Hematopoietic multipotent progenitor cell treated with erythropoietin and hydrocortisone succinate and interleukin-3 and kit ligand, for 6 days (in vitro differentiated cells): Measurements from ENCODE around the gene MYOCOS.
"Not testable (repeated sequence)": the region's sequence is repeated elsewhere in the genome, so short reads cannot be mapped to it uniquely, and the experiment has no call there.

Experiments
- DNase-seq: peaks from one replicate; pipeline ENCODE4 v3.0.0-alpha.2; 2015

MYOCOS gene

DNA sequence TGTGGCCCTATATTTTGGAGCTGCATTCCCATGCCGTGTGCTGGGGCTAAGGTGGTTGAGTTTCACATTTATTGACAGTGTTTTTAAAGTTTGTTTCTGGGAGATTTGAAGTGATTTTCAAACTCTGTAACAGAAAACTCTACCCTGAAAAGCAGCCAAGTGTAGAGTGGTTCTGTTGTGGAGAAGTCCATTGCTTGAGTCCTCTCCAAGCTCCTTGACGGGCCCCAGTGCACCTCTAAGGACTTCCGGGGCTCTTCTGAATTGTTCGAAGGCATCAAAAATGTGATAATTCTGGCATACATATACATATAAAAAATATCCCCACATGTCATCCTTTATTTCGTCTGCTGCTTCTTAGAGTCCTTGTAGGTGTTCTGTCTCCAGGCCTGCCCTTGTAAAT, 5.0 kb downstream of the MYOCOS start:
- DNase-seq = no peak

DNA sequence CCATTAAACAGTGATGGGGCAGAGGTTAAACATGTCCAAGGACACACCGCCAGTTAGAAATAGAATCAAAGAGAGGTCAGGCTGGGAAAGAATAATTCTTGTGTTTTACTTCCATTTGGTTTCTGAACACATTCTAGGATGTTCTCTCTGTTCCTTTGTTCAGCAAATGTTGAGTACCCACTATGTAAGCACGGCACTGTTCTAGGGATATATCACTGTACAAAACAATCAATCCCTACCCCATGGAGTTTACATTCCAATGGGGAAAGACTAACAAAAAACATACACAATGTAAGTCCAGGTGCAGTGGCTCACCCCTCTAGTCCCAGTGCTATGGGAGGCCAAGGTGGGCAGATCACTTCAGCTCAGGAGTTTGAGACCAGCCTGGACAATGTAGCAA, 6.2 kb downstream of the MYOCOS start:
- no peak for DNase-seq

DNA sequence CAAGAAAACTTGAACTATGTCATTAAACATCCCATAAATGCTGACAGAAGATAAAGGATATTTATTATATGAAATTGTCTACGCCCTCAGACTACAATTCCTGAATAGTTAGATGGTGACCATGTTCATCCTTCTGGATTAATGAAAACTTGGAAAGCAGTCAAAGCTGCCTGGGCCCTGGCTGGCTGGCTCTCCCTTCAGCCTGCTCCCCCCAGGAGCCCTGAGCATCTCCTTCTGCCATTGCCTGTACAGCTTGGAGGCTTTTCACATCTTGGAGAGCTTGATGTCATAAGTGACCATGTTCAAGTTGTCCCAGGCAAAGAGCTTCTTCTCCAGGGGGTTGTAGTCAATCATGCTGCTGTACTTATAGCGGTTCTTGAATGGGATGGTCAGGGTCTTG, 13.6 kb downstream of the MYOCOS start:
- DNase-seq = no peak

DNA sequence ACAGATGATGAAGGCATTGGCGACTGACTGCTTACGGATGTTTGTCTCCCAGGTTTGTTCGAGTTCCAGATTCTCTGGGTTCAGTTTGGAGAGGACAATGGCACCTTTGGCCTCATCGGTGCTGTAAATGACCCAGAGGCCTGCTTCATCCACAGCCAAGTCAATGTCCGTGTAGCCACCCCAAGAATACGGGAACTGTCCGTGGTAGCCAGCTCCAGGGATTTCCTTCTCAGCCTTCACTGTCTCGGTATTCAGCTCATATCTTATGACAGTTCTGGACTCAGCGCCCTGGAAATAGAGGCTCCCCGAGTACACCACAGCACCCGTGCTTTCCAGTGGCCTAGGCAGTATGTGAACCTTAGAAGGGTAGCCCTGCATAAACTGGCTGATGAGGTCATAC, 14.1 kb downstream of the MYOCOS start:
- DNase-seq = no peak

DNA sequence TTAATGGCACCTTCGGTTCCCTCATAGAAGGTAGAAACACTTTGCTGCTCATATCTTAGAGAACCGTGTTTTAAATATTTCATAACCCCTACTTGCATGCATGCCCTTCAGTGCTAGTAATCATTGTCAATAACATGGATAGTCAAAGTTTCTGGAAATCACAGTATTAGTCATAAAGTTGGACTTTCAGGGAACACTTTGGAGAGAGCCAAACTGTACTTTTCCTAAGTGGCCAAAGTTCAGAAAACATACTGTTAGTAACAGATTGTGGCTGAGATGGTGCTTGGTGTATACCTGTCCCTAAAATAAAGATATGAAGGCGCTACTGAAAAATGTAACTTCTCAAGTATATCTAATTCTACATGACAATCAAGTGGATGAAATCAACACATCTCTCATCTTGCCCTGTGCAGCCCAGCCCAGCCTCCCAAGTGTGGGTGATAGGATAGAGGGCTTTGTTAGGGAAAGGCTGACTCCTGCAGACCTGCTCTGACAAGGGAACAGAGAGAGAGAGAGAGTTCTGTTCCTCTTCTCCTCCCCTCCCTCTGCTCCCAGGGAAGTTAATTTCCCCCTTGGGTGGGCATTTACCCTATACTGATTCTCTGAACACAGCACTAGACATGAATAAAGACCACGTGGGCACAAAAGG, 16.0 kb downstream of the MYOCOS start:
- DNase-seq = no peak

DNA sequence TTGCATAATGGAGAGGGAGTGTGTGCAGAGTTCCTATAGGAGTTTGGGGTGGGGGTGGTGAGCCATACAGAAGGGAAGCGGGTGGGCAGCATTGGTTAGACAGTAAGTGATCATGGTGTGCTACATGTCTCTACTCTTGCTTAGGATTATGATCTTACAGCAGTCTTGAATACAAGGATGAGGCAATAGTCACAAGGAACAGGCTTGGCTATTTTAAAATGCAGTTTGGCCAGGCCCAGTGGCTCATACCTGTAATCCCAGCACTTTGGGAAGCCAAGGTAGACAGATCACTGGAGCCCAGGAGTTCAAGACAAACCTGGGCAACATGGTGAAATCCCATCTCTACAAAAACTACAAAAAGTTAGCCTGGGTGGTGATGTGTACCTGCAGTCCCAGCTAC, 18.2 kb downstream of the MYOCOS start:
- DNase-seq = no peak

DNA sequence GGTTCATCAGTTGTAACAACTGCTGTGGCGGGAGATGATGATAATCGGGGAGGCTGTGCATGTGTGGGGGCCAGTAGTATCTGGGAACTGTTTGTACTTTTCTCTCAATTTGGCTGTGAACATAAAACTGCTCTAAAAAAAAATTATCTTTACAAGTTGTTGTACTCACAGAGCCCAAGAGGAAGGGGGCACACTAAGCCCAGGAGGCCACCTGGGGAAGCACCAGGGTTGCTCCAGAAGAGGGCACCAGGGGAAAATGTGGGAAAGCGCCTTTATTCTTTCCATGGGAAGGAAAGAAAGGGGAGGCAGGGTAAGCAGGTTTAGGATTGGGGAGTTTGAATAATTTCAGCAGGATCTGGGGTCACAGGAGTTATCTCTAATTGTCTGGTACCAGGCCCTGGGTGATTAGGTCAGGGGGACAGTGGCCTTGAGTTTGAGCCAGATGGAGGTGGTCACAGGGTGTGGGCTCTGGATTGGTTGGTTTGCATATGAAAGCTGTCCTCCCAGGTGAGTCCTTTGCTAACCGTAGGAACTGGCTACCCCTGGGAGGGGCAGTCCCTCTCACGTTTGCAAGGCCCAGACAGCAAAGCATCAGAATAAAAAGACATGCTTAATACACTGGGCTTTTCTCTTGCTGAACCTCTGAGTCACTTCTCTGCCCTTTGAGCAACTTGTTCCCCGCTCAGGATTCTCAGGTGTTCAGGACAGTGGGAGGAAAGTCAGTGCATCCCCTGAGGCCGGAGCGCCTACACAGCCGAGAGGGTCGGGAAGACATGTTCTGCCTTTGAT, 19.2 kb downstream of the MYOCOS start:
- no peak for DNase-seq

DNA sequence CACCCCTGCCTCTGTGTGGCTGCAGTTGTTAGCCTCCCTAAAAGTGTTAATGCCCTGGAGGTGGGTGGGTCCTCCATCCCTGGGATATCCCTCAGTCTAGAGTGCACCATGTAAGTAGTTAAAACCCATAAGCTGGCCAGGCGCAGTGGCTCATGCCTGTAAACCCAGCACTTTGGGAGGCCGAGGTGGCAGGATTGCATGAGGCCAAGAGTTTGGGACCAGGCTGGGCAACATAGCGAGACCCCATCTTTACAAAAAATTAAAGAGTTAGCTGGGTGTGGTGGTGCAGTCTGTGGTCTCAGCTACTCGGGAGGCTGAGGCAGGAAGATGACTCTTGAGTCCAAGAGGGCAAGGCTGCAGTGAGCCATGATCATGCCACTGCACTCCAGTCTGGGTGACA, 20.2 kb downstream of the MYOCOS start:
- no peak for DNase-seq

DNA sequence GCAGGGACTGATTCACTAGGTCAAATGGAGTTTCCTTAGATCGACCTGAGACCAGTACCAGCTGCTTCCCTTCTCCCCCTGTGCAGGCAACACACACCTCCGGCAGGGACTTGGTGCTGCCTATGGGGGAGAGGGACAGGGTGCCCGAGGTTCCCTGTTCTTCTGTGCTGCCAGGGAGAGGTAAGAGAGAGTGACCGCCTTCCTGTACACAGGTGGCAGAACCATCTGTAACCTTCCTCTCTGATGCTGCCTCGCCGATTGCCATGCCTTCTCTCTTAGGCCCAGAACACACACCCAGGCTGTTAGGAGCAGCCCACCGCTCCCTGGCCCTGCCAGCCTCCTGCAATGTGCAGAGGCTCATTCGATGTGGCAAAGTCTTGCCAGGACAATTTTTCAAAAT, 21.1 kb downstream of the MYOCOS start:
- no peak for DNase-seq

DNA sequence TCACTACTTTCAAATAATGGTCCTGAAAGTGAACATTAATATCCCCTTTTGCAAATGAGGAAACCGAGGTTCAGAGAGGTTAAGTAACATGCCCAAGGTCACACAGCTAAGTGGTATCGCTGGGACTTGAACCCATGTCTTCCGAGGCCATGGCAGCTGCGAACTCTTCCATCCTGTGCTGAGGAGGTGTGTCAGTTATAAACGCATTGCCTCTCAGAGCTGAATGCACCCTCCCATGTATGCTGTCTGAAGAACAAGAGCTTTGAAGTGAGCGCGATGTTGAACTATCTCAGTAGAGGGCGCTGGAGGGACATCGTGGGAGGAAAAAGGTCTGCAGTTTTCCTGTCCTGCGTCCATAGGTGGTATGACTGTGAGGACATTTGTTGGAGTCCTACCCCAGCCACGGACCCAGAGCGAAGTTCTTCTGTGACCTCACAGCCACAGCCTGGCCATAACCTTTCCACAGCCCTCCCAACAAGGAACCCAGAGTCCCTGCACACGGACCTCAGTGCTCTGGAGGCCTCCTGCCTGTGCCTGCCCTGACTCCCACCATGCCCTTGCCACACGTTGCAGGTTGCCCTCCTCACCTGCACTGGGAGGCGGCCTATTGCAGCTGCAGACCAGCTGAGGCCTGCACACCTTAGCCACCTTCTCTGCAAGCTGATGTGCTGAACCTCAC, 22.9 kb downstream of the MYOCOS start:
- DNase-seq = peak; percentile 95

DNA sequence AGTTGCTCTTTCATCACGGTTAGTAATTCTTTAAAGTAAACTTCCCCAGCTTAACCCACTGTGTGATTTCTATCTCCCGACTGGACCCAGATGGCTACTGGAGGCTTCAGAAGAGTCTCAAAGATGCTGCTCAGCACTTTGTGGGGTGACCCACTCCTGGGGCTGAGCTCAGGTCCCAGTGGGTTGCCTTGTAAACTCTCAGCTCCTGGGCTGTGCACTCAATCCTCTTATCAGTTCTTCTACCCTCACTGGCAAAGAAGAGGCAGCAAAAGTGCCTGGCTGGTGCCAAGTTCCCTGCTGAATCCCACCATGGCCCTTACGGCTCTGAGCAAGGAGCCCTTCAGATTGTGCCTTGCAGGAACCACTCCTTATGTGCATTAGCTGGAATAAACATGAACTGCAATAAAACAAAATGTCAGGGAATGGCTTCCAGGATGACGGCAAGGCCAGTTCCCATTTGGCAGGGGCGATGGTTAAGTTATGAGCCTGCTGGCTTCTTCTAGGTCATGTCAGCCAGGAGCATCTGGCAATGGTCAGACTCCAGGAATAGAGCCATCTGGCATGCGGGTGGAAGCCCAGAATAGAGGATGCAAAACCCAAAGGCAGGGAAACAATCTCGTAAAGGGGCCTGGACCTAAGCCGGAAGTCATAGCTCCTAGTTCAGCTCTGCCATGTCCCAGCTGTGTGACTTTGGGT, 23.7 kb downstream of the MYOCOS start:
- DNase-seq = no peak

DNA sequence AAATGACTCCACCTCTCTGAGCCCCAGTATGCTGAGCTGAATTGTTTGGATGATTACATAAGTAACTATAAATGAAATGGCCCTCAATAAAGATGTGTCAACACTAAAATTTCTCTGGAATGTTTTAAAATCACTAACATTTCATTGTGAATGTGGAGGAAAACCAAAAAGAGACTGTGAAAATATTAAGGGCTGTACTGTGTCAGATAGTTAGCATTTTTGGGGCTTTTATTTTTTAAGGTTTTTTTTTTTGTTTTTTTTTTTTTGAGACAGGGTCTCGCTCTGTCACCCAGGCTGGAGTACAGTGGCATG, 24.2 kb downstream of the MYOCOS start:
- no peak for DNase-seq

DNA sequence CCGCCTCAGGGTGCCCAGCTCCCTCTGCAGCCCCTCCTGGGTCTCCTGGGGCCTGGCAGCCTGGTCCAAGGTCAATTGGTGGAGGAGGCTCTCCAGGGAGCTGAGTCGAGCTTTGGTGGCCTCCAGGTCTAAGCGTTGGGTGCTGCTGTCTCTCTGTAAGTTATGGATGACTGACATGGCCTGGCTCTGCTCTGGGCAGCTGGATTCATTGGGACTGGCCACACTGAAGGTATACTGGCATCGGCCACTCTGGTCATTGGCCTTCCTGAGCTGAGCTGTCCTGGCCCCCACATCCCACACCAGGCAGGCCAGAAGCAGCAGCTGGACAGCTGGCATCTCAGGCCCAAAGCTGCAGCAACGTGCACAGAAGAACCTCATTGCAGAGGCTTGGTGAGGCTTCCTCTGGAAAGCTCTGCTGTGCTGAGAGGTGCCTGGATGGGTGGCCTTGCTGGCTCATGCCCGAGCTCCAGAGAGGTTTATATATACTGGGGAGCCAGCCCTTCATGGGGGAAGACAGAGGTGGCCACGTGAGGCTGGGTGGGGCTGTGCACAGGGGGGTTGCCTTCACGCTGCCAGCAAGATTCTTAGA, 30.3 kb downstream of the MYOCOS start, which contains the start of gene MYOC:
Gene MYOC (minus strand): TSS at position 455 of the 589 bp plus-strand sequence. CDS start 77 bp downstream, at position 378.
- DNase-seq = no peak

DNA sequence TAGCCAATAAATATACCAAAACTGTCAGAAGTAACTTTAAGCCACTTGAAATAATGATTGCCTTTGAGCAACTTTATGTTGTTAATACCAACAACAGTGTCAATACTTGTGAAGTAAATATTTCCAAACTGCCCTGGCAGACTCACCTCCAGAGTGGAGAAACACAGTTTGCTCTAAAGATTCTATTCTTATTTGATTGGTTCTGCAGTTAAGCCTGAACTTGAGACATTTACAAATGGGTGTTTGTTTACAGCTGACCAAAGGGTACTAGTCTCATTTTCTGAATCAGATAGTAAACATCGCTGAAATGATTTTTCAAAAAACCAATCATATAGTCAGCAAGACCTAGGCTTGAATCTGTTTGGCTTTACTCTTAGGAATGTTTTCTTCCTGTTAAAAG, 31.8 kb downstream of the MYOCOS start:
- DNase-seq = no peak

DNA sequence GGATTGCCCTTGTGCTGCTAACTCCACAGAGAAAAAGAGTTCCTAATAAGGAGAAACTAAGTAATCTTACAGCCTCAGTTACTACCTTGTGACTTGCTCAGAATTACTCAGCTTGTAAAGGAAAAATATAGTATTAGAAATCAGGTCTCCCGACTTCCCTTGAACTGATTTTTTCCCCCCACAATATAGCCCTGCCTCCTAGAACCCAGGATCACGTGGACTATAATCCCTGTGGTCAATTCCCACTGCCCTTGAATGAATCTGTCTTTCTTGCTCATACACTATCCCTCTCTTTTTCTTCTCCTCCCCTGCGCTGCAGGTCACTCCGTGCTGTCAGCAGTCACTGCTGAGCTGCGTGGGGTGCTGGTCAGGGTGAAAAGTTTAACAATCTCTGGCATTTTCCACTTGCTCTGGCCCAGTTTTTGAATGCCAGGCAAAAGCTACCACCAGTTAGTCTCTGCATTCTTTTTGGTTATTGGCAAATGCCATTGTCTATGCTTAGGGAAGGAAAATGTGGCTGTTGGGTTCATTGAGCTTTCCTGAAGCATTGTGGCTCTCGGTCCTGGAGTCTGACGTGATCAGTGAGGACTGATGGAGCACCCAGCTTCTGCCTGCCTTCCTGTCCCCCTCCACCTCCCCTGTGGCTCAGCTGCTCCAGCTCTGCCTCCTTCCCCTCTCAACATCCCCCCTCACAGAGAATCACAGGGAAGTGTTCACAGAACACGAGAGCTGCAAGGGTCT, 32.3 kb downstream of the MYOCOS start:
- no peak for DNase-seq

DNA sequence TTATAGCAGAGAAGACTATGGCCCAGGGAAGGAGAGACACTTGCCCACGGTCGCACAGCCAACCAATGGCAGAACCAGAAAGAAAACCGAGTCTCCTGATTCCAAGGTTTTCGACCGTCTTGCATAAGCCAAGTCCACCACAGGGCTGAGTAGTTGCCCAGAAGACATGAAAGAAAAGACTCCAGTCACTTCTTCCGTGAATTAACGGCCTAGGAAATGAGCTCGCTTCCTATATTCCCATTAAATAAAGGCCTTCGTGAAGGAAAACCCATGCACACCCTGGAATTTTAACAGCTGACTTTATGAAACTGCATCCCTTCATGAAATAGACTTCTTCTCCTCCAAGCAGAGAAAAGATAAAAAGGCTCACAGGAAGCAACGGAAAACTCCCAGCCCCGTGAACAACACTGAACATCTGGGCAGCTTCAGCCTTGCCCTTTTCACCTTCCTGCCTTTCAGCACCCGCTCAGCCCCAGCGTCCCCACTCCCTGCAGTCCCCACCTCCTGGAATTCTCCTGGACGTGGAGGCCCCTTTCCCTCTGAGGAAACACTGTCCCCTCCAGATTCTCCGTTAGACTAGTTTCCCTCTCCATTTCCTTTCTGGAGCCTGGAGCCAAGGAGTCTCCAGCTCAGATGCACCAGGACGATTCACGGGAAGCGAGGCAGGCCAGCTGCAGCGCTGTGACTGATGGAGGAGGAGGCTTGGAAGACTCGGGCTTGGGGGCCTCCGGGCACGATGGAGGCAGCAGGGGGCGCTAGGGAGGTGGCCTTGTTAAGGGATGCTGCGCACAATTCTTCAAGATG, 33.1 kb downstream of the MYOCOS start:
- DNase-seq = peak; percentile 87

DNA sequence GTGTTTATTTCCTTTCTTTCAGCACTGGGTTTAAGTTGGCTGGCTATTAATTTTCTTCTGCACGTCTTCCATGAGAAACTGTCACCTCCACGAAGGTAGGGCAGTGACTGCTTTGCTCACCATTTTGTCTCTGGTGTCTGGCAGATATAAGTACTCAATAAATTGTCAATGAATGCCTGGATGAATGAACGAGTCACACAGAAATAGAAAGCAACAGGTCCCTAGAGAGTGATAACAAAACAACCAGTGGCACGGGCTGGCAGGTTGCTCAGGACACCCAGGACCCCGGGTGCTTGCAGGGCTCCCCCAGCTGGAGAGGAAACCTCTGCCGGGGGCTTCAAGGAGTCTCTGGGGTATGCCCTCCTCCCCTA, 33.7 kb downstream of the MYOCOS start:
- no peak for DNase-seq

DNA sequence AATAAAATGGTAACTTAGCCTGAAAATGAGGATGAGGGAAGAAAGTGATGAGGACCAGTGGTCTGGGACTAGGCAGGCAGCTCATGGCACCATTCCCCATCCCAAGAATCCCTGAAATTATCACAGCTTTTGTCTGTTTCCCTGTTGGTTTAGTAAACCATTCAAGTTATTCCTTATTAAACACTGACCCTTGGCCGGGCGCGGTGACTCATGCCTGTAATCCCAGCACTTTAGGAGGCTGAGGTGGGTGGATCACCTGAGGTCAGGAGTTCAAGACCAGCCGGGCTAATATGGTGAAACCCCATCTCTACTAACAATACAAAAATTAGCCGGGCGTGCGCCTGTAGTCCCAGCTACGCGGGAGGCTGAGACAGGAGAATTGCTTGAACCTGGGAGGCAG, 34.2 kb downstream of the MYOCOS start:
- DNase-seq = not testable (repeated sequence)

DNA sequence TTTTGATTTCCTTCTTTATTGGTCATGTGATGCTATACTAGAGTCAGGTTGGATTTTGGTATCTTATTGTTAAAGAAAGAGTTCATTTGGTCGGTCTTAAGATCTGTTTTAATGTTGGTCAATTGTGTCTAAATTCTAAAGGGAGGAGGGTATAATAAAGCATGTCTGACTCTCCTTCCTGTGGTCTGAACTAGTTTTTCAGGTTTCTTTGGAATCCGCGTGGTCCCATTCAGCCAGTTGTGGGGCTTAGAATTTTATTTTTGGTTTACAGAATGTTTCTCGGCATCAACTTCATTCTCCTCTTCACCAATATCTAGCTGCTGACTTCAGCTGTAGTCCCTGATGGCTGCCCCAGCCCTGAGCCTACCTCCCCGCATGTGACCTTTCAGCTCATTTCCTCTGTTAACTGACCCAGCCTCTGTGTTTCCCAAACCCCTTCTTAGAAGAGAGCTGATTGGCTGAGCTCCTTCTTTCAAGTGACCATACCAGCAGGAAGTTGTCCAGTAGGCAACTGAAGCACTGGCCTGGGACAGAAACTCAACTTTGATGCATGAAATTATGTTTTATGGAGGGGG, 39.1 kb downstream of the MYOCOS start:
- no peak for DNase-seq

DNA sequence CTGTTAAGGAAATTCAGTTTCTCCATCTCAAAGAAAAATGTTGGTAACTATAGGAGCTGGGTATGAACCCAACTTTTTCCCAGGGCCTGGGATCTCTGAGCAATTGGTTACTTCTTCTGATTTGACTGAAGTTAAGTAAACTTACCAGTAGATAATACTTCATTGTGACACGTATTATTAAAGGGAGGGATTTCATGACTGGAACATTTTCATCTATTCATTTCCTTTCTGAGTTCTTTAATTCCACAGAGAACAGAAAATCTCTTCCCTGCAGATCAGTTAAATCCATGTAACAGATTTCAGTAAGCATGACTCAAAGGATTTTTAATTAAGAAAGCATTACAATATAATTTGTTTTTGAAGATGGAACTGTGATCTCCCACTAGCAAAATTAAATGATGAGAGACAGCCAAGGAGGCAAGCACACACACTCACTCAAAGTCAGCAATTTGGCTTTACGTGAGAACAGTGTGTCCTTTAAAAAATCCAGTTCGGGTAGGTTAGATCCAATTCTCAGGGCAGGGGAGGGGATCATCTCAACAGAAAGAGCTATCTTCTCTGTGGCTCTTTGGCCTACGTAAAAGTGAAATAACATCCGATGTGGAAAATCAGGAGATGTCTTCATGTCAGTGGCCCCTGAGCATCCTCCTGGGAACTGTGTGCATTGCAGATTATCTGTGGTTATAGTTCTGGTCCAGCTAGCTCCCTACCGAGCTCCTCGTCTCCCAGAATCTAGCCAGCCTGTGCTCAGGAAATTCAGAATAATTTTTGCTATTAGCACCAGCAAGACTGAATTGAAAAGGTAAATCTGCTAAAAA, 41.2 kb downstream of the MYOCOS start:
- DNase-seq = no peak
